GM19025 (cell line): ENCODE data around the gene HPN.

Experiments used
- ATAC-seq: cut with Tn5 transposase; IDR thresholded peaks from one replicate; pipeline ENCODE4 v1.9.1; 2021; ENCODE audit warnings: mild to moderate bottlenecking, low read depth, moderate library complexity; ENCODE audit not compliant: unreplicated experiment

Gene HPN

GRCh38 chr19:35060160-35060855 lies 18.8 kb downstream of the HPN start:
- no peak for ATAC-seq

GRCh38 chr19:35061583-35062373 lies 20.3 kb downstream of the HPN start:
- no peak for ATAC-seq

- no peak for ATAC-seq
Observed at GRCh38 chr19:35062942-35063341, 21.4 kb downstream of the HPN start.

GRCh38 chr19:35063940-35064818 lies 22.7 kb downstream of the HPN start:
- no peak for ATAC-seq

GRCh38 chr19:35065574-35065973 lies 24.1 kb downstream of the HPN start:
- no peak for ATAC-seq

GRCh38 chr19:35066121-35066520 lies 24.6 kb downstream of the HPN start:
- ATAC-seq: no peak

GRCh38 chr19:35066691-35067563 lies 25.4 kb downstream of the HPN start:
- no peak for ATAC-seq

GRCh38 chr19:35068941-35069634 lies 27.6 kb downstream of the HPN start:
- ATAC-seq: no peak

- ATAC-seq: no peak
Observed at GRCh38 chr19:35069696-35070095, 28.2 kb downstream of the HPN start.

GRCh38 chr19:35070471-35070870 lies 28.9 kb downstream of the HPN start:
- no peak for ATAC-seq

GRCh38 chr19:35073516-35073915 lies 32.0 kb downstream of the HPN start:
- no peak for ATAC-seq

GRCh38 chr19:35073941-35074340 lies 32.4 kb downstream of the HPN start:
- ATAC-seq: no peak

GRCh38 chr19:35074426-35075201 lies 33.1 kb downstream of the HPN start:
- ATAC-seq: no peak

- no peak for ATAC-seq
Observed at GRCh38 chr19:35075202-35076025, 33.9 kb downstream of the HPN start.

- ATAC-seq: no peak
Observed at GRCh38 chr19:35076026-35076370, 34.5 kb downstream of the HPN start.

GRCh38 chr19:35076657-35077056 lies 35.1 kb downstream of the HPN start:
- ATAC-seq: no peak

- ATAC-seq: no peak
Observed at GRCh38 chr19:35077411-35078223, 36.1 kb downstream of the HPN start.
